DND-41 (cell line): ENCODE measurements around the gene SLC12A8.

Source experiments
- ATAC-seq: fragments of 200-7000 bp; cut with Tn5 transposase; 3 replicates; pipeline ENCODE4 v1.9.1; 2021; ENCODE audit warnings: low read depth; ENCODE audit not compliant: insufficient read depth
- DNase-seq: peaks from one replicate; pipeline ENCODE4 v3.0.0-alpha.2; 2020
- H2AFZ ChIP-seq: 2 replicates; pipeline ENCODE4 v1.6.0; 2012; ENCODE audit warnings: low read depth, low read length
- H3K27ac ChIP-seq: 2 replicates; pipeline ENCODE4 v1.5.1; 2012; ENCODE audit warnings: low read length, inconsistent platforms
- H3K27me3 ChIP-seq: fragments of 200-600 bp; sonication (generic); 2 replicates; pipeline ENCODE4 v1.6.0; 2012; ENCODE audit warnings: low read length, mild to moderate bottlenecking, inconsistent platforms; ENCODE audit not compliant: insufficient read depth, poor library complexity
- H3K36me3 ChIP-seq: 2 replicates; pipeline ENCODE4 v1.5.1; 2012; ENCODE audit warnings: low read length, inconsistent platforms; ENCODE audit not compliant: insufficient read depth
- H3K4me1 ChIP-seq: 2 replicates; pipeline ENCODE4 v1.5.1; 2012; ENCODE audit warnings: mild to moderate bottlenecking, low read length; ENCODE audit not compliant: insufficient read depth
- H3K4me2 ChIP-seq: 2 replicates; pipeline ENCODE4 v1.6.0; 2012; ENCODE audit warnings: mild to moderate bottlenecking, moderate library complexity, low read length, inconsistent platforms; ENCODE audit not compliant: insufficient read depth
- H3K4me3 ChIP-seq, 2 experiments: fragments of 200-600 bp in 1 of 2; shearing (Covaris generic) in 1 of 2; 2 replicates each; pipeline ENCODE4 v1.5.1; 2012 to 2016; ENCODE audit warnings: inconsistent platforms in 2 of 2, low read length in 2 of 2, mild to moderate bottlenecking in 2 of 2, low read depth in 1 of 2, moderate library complexity in 1 of 2
- H3K79me2 ChIP-seq: 2 replicates; pipeline ENCODE4 v1.6.0; 2012; ENCODE audit warnings: low read length, inconsistent platforms; ENCODE audit not compliant: insufficient read depth
- H3K9ac ChIP-seq: 2 replicates; pipeline ENCODE4 v1.6.0; 2012; ENCODE audit warnings: low read depth, mild to moderate bottlenecking, inconsistent platforms, low read length, moderate library complexity
- H3K9me3 ChIP-seq: 2 replicates; pipeline ENCODE4 v1.5.1; 2012; ENCODE audit warnings: low read length, moderate library complexity, mild to moderate bottlenecking, inconsistent platforms; ENCODE audit not compliant: insufficient read depth, severe bottlenecking
- H4K20me1 ChIP-seq: 2 replicates; pipeline ENCODE4 v1.6.0; 2012; ENCODE audit warnings: low read length; ENCODE audit not compliant: insufficient read depth
- EZH2 ChIP-seq: IDR thresholded peaks from 3 replicates; pipeline ENCODE4 v1.6.1; 2012; ENCODE audit warnings: borderline replicate concordance, low read depth, mild to moderate bottlenecking, moderate library complexity, low read length, inconsistent platforms; ENCODE audit not compliant: severe bottlenecking
- TF ChIP-seq, protein P1 (sequence below): IDR thresholded peaks from 2 replicates; pipeline ENCODE4 v1.5.1; 2012; ENCODE audit warnings: borderline replicate concordance, low read length, moderate library complexity, mild to moderate bottlenecking; ENCODE audit not compliant: poor library complexity, severe bottlenecking; ENCODE audit errors: extremely low read depth

The SLC12A8 gene

DNA sequence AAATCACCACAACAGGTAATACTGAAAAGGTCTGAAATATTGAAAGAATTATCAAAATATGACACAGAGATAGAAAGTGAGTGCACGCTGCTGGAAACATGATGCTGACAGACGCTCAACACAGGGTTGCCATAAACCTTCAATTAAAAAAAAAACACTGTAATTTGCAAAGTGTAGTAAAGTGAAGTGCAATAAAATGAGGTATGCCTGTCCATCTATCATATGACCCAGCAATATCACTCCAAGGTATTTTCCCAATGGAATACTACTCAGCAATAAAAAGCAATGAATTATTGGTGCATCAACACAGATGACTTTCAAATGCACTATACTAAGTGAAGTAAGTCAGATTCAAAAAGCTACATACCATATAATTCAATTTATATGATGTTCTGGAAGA is 47.6 kb upstream of the SLC12A8 start:
- Histone ChIP-seq H3K79me2 (no peaks in the 10 kb centered on the region), H3K4me1 (no peaks in the 10 kb centered on the region), H3K27ac (no peak overlapping the region), H3K9ac (no peak overlapping the region), H3K36me3 (peaks cover 33% of the 10 kb centered on the region), H3K27me3 (no peaks in the 10 kb centered on the region), H2AFZ (no peak overlapping the region), H3K4me3 (no peak overlapping the region), H3K4me2 (no peak overlapping the region), H3K9me3 (peaks cover 2% of the 10 kb centered on the region), H4K20me1 (no peaks in the 10 kb centered on the region)
- no peak for TF ChIP-seq EZH2
- TF ChIP-seq, protein P1, sequence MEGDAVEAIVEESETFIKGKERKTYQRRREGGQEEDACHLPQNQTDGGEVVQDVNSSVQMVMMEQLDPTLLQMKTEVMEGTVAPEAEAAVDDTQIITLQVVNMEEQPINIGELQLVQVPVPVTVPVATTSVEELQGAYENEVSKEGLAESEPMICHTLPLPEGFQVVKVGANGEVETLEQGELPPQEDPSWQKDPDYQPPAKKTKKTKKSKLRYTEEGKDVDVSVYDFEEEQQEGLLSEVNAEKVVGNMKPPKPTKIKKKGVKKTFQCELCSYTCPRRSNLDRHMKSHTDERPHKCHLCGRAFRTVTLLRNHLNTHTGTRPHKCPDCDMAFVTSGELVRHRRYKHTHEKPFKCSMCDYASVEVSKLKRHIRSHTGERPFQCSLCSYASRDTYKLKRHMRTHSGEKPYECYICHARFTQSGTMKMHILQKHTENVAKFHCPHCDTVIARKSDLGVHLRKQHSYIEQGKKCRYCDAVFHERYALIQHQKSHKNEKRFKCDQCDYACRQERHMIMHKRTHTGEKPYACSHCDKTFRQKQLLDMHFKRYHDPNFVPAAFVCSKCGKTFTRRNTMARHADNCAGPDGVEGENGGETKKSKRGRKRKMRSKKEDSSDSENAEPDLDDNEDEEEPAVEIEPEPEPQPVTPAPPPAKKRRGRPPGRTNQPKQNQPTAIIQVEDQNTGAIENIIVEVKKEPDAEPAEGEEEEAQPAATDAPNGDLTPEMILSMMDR, result no peak
- ATAC-seq (no peak), DNase-seq (no peak)

DNA sequence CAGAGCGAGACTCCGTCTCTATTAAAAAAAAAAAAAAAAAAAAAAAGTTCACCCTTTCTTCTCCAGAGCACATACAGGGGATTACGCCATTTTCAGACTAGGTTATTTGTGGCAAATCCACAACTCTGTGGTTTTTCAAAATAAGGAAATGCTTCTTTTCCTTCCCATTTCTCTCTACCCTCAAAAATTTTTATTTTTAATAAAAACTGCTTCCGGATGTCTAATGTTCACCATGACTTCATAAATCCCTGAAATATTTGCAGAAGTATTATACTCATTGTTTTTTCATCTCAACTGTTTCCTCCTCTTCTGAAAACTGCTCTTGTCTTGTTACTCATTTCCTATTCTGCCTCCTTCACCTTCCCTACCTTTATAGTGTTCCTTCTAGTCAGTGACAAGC is 45.0 kb upstream of the SLC12A8 start:
- H3K9ac ChIP-seq, result no peak overlapping the region
- H3K27ac ChIP-seq, result no peak overlapping the region
- H3K27me3 ChIP-seq, result no peaks in the 10 kb centered on the region
- no peaks in the 10 kb centered on the region for H3K4me1 ChIP-seq
- H2AFZ ChIP-seq, result no peak overlapping the region
- TF ChIP-seq EZH2, result no peak
- TF ChIP-seq, protein P1, result no peak
- DNase-seq (no peak), ATAC-seq (no peak)
- H4K20me1 ChIP-seq, result no peaks in the 10 kb centered on the region
- no peak overlapping the region for H3K4me2 ChIP-seq
- no peak overlapping the region for H3K4me3 ChIP-seq
- peaks cover 27% of the 10 kb centered on the region for H3K36me3 ChIP-seq
- no peaks in the 10 kb centered on the region for H3K79me2 ChIP-seq
- peaks cover 2% of the 10 kb centered on the region for H3K9me3 ChIP-seq

DNA sequence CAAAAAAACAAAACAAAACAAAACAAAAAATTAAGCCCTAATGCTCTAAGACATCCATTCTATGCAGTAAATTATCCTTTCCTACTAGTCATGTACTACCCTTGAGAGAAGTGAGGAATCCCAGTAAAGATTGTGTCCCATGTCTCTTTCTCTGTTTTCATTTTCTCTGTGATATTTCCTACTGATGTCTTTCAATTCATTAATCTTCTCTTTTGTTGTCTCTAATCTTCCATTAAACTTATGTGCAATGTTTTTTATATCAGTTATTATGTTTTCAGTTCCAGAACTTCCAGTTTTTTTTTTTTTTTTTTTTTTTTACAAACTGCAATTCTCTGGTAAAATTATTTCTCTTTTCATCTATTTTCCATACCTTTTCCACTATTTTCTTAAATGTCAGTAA is 44.1 kb upstream of the SLC12A8 start:
- TF ChIP-seq EZH2, result no peak
- TF ChIP-seq, protein P1, result no peak
- H3K4me1 ChIP-seq, result no peaks in the 10 kb centered on the region
- H4K20me1 ChIP-seq, result no peaks in the 10 kb centered on the region
- H3K79me2 ChIP-seq, result no peaks in the 10 kb centered on the region
- no peak overlapping the region for H3K4me2 ChIP-seq
- H3K27ac ChIP-seq, result no peak overlapping the region
- no peak overlapping the region for H2AFZ ChIP-seq
- DNase-seq (no peak), ATAC-seq (no peak)
- no peak overlapping the region for H3K9ac ChIP-seq
- H3K9me3 ChIP-seq, result peaks cover 2% of the 10 kb centered on the region
- peaks cover 26% of the 10 kb centered on the region for H3K36me3 ChIP-seq
- H3K4me3 ChIP-seq, result no peak overlapping the region
- H3K27me3 ChIP-seq, result no peaks in the 10 kb centered on the region

DNA sequence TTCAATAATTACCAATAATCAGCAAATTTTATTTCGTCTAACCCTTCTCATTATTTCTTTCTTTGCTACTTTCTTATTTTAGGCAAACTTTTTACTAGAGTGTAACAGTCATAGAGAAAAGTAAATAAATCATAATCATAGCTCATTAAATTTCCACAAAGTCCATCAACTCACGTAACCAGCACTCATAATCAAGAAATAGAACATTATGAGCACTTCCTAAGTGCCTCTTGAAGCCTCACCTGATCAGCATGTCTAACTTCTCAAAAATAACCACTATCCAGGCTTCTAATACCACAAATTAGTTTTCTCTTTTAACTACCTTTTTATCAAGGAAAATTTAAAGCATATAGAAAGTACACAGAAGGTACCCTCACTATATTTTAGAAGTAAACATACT is 38.4 kb upstream of the SLC12A8 start:
- Histone ChIP-seq H4K20me1 (no peaks in the 10 kb centered on the region), H3K27me3 (no peaks in the 10 kb centered on the region)
- ATAC-seq, result no peak

More for the DNA sequence above, 38.4 kb upstream of the SLC12A8 start:
- Histone ChIP-seq H3K4me3 (no peak overlapping the region), H3K27ac (no peak overlapping the region), H3K36me3 (peaks cover 11% of the 10 kb centered on the region; the same call in 1 of the 2 replicates), H3K4me1 (no peaks in the 10 kb centered on the region), H3K9ac (no peak overlapping the region), H2AFZ (no peak overlapping the region), H3K4me2 (no peak overlapping the region), H3K9me3 (no peaks in the 10 kb centered on the region), H3K79me2 (no peaks in the 10 kb centered on the region)
- no peak for TF ChIP-seq EZH2
- TF ChIP-seq, protein P1, result no peak
- DNase-seq, result no peak
